Vagina (tissue), 2 donors: Measurements from ENCODE around the gene SPRR4. TPM values are rescaled to one million over a fixed set of nuclear protein-coding genes. Genes with fewer than 3 reads are reported as not detected.

Experiments used
- DNase-seq, 2 donors: peaks; one replicate each; pipeline ENCODE4 v3.0.0-alpha.2; 2017; ENCODE audit errors: extremely low spot score in 2 of 2
- H3K27ac ChIP-seq: fragments of 200-600 bp; sonication (generic); one replicate; pipeline ENCODE4 v1.5.1; 2019
- H3K27me3 ChIP-seq: fragments of 200-600 bp; sonication (generic); one replicate; pipeline ENCODE4 v1.5.1; 2019
- H3K36me3 ChIP-seq, 2 donors: fragments of 200-600 bp; sonication (generic); one replicate each; pipeline ENCODE4 v1.5.1; 2017 to 2019
- H3K4me1 ChIP-seq: fragments of 200-600 bp; sonication (generic); one replicate; pipeline ENCODE4 v1.5.1; 2019
- H3K4me3 ChIP-seq, 2 donors: fragments of 200-600 bp; sonication (generic); 1 replicate in 1 of 2; 2 replicates in 1 of 2; pipeline ENCODE4 v1.5.1; 2016 to 2019
- H3K9me3 ChIP-seq: fragments of 200-600 bp; sonication (generic); one replicate; pipeline ENCODE4 v1.5.1; 2019
- CTCF ChIP-seq, 3 experiments: fragments of 450-650 bp in 2 of 3; fragments of 200-600 bp in 1 of 3; sonication (generic) in 1 of 3; IDR thresholded peaks; one replicate each; pipeline ENCODE4 v1.5.1; 2017 to 2019; ENCODE audit warnings: antibody characterized with exemption in 3 of 3, mild to moderate bottlenecking in 2 of 3, moderate library complexity in 2 of 3
- POLR2A ChIP-seq, 2 donors: fragments of 450-650 bp; IDR thresholded peaks; one replicate each; pipeline ENCODE4 v1.6.1; 2017; ENCODE audit warnings: antibody characterized with exemption in 2 of 2, mild to moderate bottlenecking in 2 of 2, moderate library complexity in 2 of 2
- POLR2AphosphoS5 ChIP-seq, 2 donors: sonication (generic); formaldehyde crosslinking; IDR thresholded peaks; one replicate each; pipeline ENCODE4 v1.9.0; 2017; ENCODE audit warnings: antibody characterized with exemption in 2 of 2, mild to moderate bottlenecking in 2 of 2, low read depth in 1 of 2; ENCODE audit not compliant: insufficient read depth in 1 of 2
- intact Hi-C: fragments of 100-400 bp; cut with DNase I; formaldehyde crosslinking; loops from one replicate; pipeline ENCODE4 v1.15.1; 2023
- total RNA-seq: library from RNA; depleted of rRNA; stranded (reverse); fragments of >200 nt; gene quantifications from one replicate; pipeline ENCODE4 v1.2.3, GENCODE V29; 2016

The SPRR4 gene
- total RNA-seq, 1 donor from 2014 or later, result not detected

- intact Hi-C loops, result no loop called here
- no peak for DNase-seq
- Histone ChIP-seq H3K27me3 (no peaks in the 10 kb centered on the region), H3K36me3 (no peaks in the 10 kb centered on the region), H3K4me3 (no peak overlapping the region), H3K27ac (no peak overlapping the region), H3K4me1 (no peaks in the 10 kb centered on the region), H3K9me3 (no peaks in the 10 kb centered on the region)
- TF ChIP-seq POLR2A (IDR thresholded peaks at IDR 0.05), result no peak
These were observed 38.2 kb upstream of the SPRR4 start for GRCh38 chr1:152932170-152932811.

- Histone ChIP-seq H3K9me3 (no peaks in the 10 kb centered on the region), H3K4me1 (no peaks in the 10 kb centered on the region), H3K4me3 (no peak overlapping the region), H3K27me3 (no peaks in the 10 kb centered on the region), H3K27ac (no peak overlapping the region), H3K36me3 (no peaks in the 10 kb centered on the region)
- intact Hi-C loops, result no loop called here
- TF ChIP-seq POLR2A (IDR thresholded peaks at IDR 0.05) (no peak), POLR2AphosphoS5 (IDR thresholded peaks at IDR 0.05; ENCODE audit: insufficient read depth in 1 of 2, low read depth in 1 of 2) (no peak), CTCF (IDR thresholded peaks at IDR 0.05) (no peak)
- no peak for DNase-seq
These were observed 37.3 kb upstream of the SPRR4 start for GRCh38 chr1:152933196-152933595.

GRCh38 chr1:152940614-152941013 is 29.8 kb upstream of the SPRR4 start:
- no peak overlapping the region for H3K27ac ChIP-seq
- TF ChIP-seq POLR2AphosphoS5 (IDR thresholded peaks at IDR 0.05; ENCODE audit: insufficient read depth in 1 of 2, low read depth in 1 of 2), result no peak
- TF ChIP-seq POLR2A (IDR thresholded peaks at IDR 0.05), result no peak
- no peak for TF ChIP-seq CTCF (IDR thresholded peaks at IDR 0.05)
- H3K27me3 ChIP-seq, result no peaks in the 10 kb centered on the region
- intact Hi-C loops, result no loop called here
- no peak overlapping the region for H3K4me3 ChIP-seq
- H3K9me3 ChIP-seq, result no peaks in the 10 kb centered on the region
- H3K4me1 ChIP-seq, result no peaks in the 10 kb centered on the region
- DNase-seq, result peak in 1 of 2 donors; percentile 42
- no peaks in the 10 kb centered on the region for H3K36me3 ChIP-seq

DNA sequence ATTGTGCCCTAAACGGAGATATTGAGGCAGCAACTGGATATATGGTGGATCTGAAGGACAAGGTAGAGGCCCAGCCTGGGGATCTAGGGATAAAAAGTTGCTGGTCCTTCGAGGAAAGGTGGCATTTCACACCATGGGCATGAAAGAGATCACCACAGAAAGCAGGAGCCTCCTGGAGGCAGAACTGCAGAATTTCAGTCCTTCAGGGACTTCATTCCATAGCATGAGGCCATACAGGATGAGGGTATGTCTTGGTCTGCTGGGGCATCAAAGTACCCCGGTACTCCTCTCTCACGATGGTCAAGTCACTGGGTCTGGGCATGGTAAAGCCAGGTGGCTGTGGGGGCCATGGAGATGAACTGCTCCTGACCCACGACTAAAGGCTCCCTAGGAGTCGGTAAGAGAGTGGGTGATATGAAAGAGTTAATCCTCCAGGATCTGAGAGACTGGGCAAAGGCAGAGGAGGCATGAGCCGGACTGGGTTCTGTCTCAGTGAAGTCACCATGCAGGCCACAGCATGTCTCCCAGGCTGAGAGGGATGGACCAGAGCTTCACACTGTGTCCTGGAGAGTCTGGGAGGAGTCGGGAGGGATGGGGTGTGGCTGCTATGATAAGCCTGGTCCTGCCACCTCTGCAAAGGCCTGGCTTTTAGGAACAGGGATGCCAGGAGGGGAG is 29.3 kb upstream of the SPRR4 start:
- Histone ChIP-seq H3K9me3 (no peaks in the 10 kb centered on the region), H3K27me3 (no peaks in the 10 kb centered on the region), H3K4me3 (no peak overlapping the region), H3K36me3 (no peaks in the 10 kb centered on the region), H3K4me1 (no peaks in the 10 kb centered on the region), H3K27ac (no peak overlapping the region)
- TF ChIP-seq POLR2AphosphoS5 (IDR thresholded peaks at IDR 0.05; ENCODE audit: insufficient read depth in 1 of 2, low read depth in 1 of 2) (peak in 1 of 2 donors; percentile 52), CTCF (IDR thresholded peaks at IDR 0.05) (no peak), POLR2A (IDR thresholded peaks at IDR 0.05) (no peak)
- intact Hi-C loops, result no loop called here
- peak in 1 of 2 donors; percentile 79 for DNase-seq

GRCh38 chr1:152942161-152942560 is 28.3 kb upstream of the SPRR4 start:
- H3K9me3 ChIP-seq, result no peaks in the 10 kb centered on the region
- no peaks in the 10 kb centered on the region for H3K27me3 ChIP-seq
- H3K27ac ChIP-seq, result no peak overlapping the region
- TF ChIP-seq POLR2AphosphoS5 (IDR thresholded peaks at IDR 0.05; ENCODE audit: insufficient read depth in 1 of 2, low read depth in 1 of 2) (no peak), CTCF (IDR thresholded peaks at IDR 0.05) (no peak), POLR2A (IDR thresholded peaks at IDR 0.05) (no peak)
- H3K4me1 ChIP-seq, result no peaks in the 10 kb centered on the region
- intact Hi-C loops, result no loop called here
- no peaks in the 10 kb centered on the region for H3K36me3 ChIP-seq
- peak in 1 of 2 donors; percentile 72 for DNase-seq
- no peak overlapping the region for H3K4me3 ChIP-seq
